HepG2 (cell line): ENCODE results near the gene CTNNBIP1. TPM values are rescaled to one million over a fixed set of nuclear protein-coding genes. Genes with fewer than 3 reads are reported as not detected.

Experiments used
- GLMP ChIP-seq: sonication (generic); formaldehyde crosslinking; IDR thresholded peaks from 2 replicates; pipeline ENCODE4 v1.9.0; 2021; ENCODE audit warnings: missing genetic modification reagents, mild to moderate bottlenecking, borderline replicate concordance
- HNRNPH1 ChIP-seq: fragments of 200-400 bp; formaldehyde crosslinking; optimal IDR thresholded peaks from 2 replicates; pipeline ENCODE3; 2017; ENCODE audit warnings: mild to moderate bottlenecking, low read depth, low read length
- KMT2A ChIP-seq: sonication (generic); formaldehyde crosslinking; IDR thresholded peaks from 2 replicates; pipeline ENCODE4 v1.4.0; 2020; ENCODE audit warnings: missing genetic modification reagents
- MBD4 ChIP-seq: IDR thresholded peaks from 2 replicates; pipeline ENCODE4 v1.6.1; 2012; ENCODE audit warnings: low read length, inconsistent platforms, borderline replicate concordance
- PREB ChIP-seq: sonication (generic); formaldehyde crosslinking; IDR thresholded peaks from 2 replicates; pipeline ENCODE4 v1.4.0; 2020; ENCODE audit warnings: missing genetic modification reagents
- REXO4 ChIP-seq: sonication (generic); formaldehyde crosslinking; IDR thresholded peaks from 2 replicates; pipeline ENCODE4 v1.8.0; 2022; ENCODE audit warnings: missing genetic modification reagents, mild to moderate bottlenecking, borderline replicate concordance
- SIX4 ChIP-seq: sonication (generic); formaldehyde crosslinking; IDR thresholded peaks from 2 replicates; pipeline ENCODE4 v1.4.0; 2020; ENCODE audit warnings: missing genetic modification reagents
- TCF7 ChIP-seq: sonication (generic); IDR thresholded peaks from 2 replicates; pipeline ENCODE4 v1.6.1; 2016; ENCODE audit warnings: antibody characterized with exemption, low read depth
- THRA ChIP-seq: sonication (generic); formaldehyde crosslinking; IDR thresholded peaks from 2 replicates; pipeline ENCODE4 v1.4.0; 2020; ENCODE audit warnings: missing genetic modification reagents, borderline replicate concordance
- ZBTB49 ChIP-seq: sonication (generic); formaldehyde crosslinking; IDR thresholded peaks from 2 replicates; pipeline ENCODE4 v1.4.0; 2020; ENCODE audit warnings: missing genetic modification reagents, borderline replicate concordance
- ZFYVE20 ChIP-seq: sonication (generic); formaldehyde crosslinking; IDR thresholded peaks from 2 replicates; pipeline ENCODE4 v1.8.0; 2023; ENCODE audit warnings: low read depth, mild to moderate bottlenecking, moderate library complexity, missing genetic modification reagents, borderline replicate concordance
- ZNF101 ChIP-seq: sonication (generic); formaldehyde crosslinking; IDR thresholded peaks from 2 replicates; pipeline ENCODE4 v1.4.0; 2020; ENCODE audit warnings: mild to moderate bottlenecking, low read depth, missing genetic modification reagents, borderline replicate concordance
- ZNF142 ChIP-seq: sonication (generic); formaldehyde crosslinking; IDR thresholded peaks from 2 replicates; pipeline ENCODE4 v1.4.0; 2020; ENCODE audit warnings: missing genetic modification reagents
- polyA plus RNA-seq, 8 experiments: library from polyadenylated mRNA; depleted of rRNA in 3 of 8; stranded (reverse) in 7 of 8; unstranded in 1 of 8; fragments of >200 nt; fragmentation: Illumina TruSeq in 4 of 8; extraction: Trizol in 4 of 8; gene quantifications; 2 replicates each; pipeline versions ENCODE4 v1.2.1 to v1.2.3, GENCODE V29; 2011 to 2016; ENCODE audit warnings: low read depth in 4 of 8, missing spikeins in 1 of 8, mixed read lengths in 1 of 8; ENCODE audit not compliant: insufficient read depth in 1 of 8
- total RNA-seq, 5 experiments: library from RNA; depleted of rRNA; stranded (reverse); fragments of >200 nt; fragmentation: Illumina TruSeq; extraction: Trizol; gene quantifications; 2 replicates each; pipeline ENCODE4 v1.2.3, GENCODE V29; 2016; ENCODE audit warnings: low read depth in 1 of 5

Gene CTNNBIP1
- total and polyA plus RNA-seq, 2 of the 13 experiments (the other 11 are each of a cell fraction or from before 2014, with no cell fraction given) = 71.7 to 83.0 TPM

GRCh38 chr1:9929431-9930385 is 19.6 kb upstream of the CTNNBIP1 start (continued):
- TF ChIP-seq ZNF142 (CRISPR knock-in tag) = no peak
- TF ChIP-seq ZFYVE20 (CRISPR knock-in tag) = no peak
- no peak for TF ChIP-seq PREB (CRISPR knock-in tag)
- TF ChIP-seq MBD4 = no peak
- no peak for TF ChIP-seq SIX4 (CRISPR knock-in tag)
- peak; percentile 94; the same call in 1 of the 2 replicates for TF ChIP-seq THRA (CRISPR knock-in tag)
- TF ChIP-seq GLMP = no peak
- TF ChIP-seq TCF7 = peak; percentile 60; the same call in 1 of the 2 replicates
- peak; percentile 55; the same call in 1 of the 2 replicates for TF ChIP-seq KMT2A (CRISPR knock-in tag)
- no peak for TF ChIP-seq HNRNPH1
- TF ChIP-seq ZNF101 (CRISPR knock-in tag) = 0 out of 2 replicates have a peak, but pooled peaks have one; percentile 21
- TF ChIP-seq ZBTB49 (CRISPR knock-in tag) = no peak
- no peak for TF ChIP-seq REXO4
